ENCODE data around the gene MICAL3.

The MICAL3 gene

GRCh38 chr22:17873116-17873515 lies 151.2 kb downstream of the MICAL3 start:
- DNase-seq (ENCODE audit: low read depth in 4 of 4, low spot score in 1 of 4): no peak

GRCh38 chr22:17872471-17872870 lies 151.9 kb downstream of the MICAL3 start:
- no peak for DNase-seq (ENCODE audit: low read depth in 4 of 4, low spot score in 1 of 4)

- DNase-seq (ENCODE audit: low read depth in 4 of 4, low spot score in 1 of 4): no peak
Measured at GRCh38 chr22:17871726-17872458, 152.5 kb downstream of the MICAL3 start.

GRCh38 chr22:17870407-17870806 lies 154.0 kb downstream of the MICAL3 start:
- DNase-seq (ENCODE audit: low read depth in 4 of 4, low spot score in 1 of 4): no peak

- no peak for DNase-seq (ENCODE audit: low read depth in 4 of 4, low spot score in 1 of 4)
Measured at GRCh38 chr22:17869285-17870096, 154.9 kb downstream of the MICAL3 start.

- DNase-seq (ENCODE audit: low read depth in 4 of 4, low spot score in 1 of 4): no peak
Measured at GRCh38 chr22:17868771-17869170, 155.6 kb downstream of the MICAL3 start.

GRCh38 chr22:17867160-17867785 lies 157.1 kb downstream of the MICAL3 start:
- DNase-seq (ENCODE audit: low read depth in 4 of 4, low spot score in 1 of 4): no peak

- DNase-seq (ENCODE audit: low read depth in 4 of 4, low spot score in 1 of 4): no peak
Measured at GRCh38 chr22:17866621-17867020, 157.7 kb downstream of the MICAL3 start.

GRCh38 chr22:17866127-17866526 lies 158.2 kb downstream of the MICAL3 start:
- no peak for DNase-seq (ENCODE audit: low read depth in 4 of 4, low spot score in 1 of 4)

- no peak for DNase-seq (ENCODE audit: low read depth in 4 of 4, low spot score in 1 of 4)
Measured at GRCh38 chr22:17865183-17866055, 158.9 kb downstream of the MICAL3 start.

GRCh38 chr22:17864398-17865182 lies 159.8 kb downstream of the MICAL3 start:
- DNase-seq (ENCODE audit: low read depth in 4 of 4, low spot score in 1 of 4): no peak

GRCh38 chr22:17862646-17863181 lies 161.6 kb downstream of the MICAL3 start:
- no peak for DNase-seq (ENCODE audit: low read depth in 4 of 4, low spot score in 1 of 4)

- no peak for DNase-seq (ENCODE audit: low read depth in 4 of 4, low spot score in 1 of 4)
Measured at GRCh38 chr22:17861909-17862308, 162.5 kb downstream of the MICAL3 start.

- no peak for DNase-seq (ENCODE audit: low read depth in 4 of 4, low spot score in 1 of 4)
Measured at GRCh38 chr22:17860220-17860965, 164.0 kb downstream of the MICAL3 start.

- DNase-seq (ENCODE audit: low read depth in 4 of 4, low spot score in 1 of 4): no peak
Measured at GRCh38 chr22:17858033-17858432, 166.3 kb downstream of the MICAL3 start.

- no peak for DNase-seq (ENCODE audit: low read depth in 4 of 4, low spot score in 1 of 4)
Measured at GRCh38 chr22:17855572-17856290, 168.6 kb downstream of the MICAL3 start.

- no peak for DNase-seq (ENCODE audit: low read depth in 4 of 4, low spot score in 1 of 4)
Measured at GRCh38 chr22:17853073-17853472, 171.3 kb downstream of the MICAL3 start.

GRCh38 chr22:17851759-17852158 lies 172.6 kb downstream of the MICAL3 start:
- no peak for DNase-seq (ENCODE audit: low read depth in 4 of 4, low spot score in 1 of 4)
